Tibial artery (tissue), 4 donors: ENCODE measurements around the gene UBR3.

Source experiments
- DNase-seq, 2 donors: peaks; one replicate each; pipeline ENCODE4 v3.0.0-alpha.2; 2019
- H3K27ac ChIP-seq, 2 donors: fragments of 200-600 bp; sonication (generic) in 1 of 2; 1 replicate in 1 of 2; 2 replicates in 1 of 2; pipeline ENCODE4 v1.5.1; 2018 to 2019; ENCODE audit warnings: mild to moderate bottlenecking in 1 of 2
- H3K27me3 ChIP-seq, 2 donors: fragments of 200-600 bp; sonication (generic) in 1 of 2; one replicate each; pipeline versions ENCODE4 v1.5.1 to v1.6.0; 2016 to 2019
- H3K36me3 ChIP-seq, 3 donors: fragments of 200-600 bp; sonication (generic) in 2 of 3; one replicate each; pipeline ENCODE4 v1.5.1; 2016 to 2019; ENCODE audit warnings: mild to moderate bottlenecking in 2 of 3
- H3K4me1 ChIP-seq, 4 donors: fragments of 200-600 bp; sonication (generic) in 2 of 4; 1 replicate in 3 of 4; 2 replicates in 1 of 4; pipeline ENCODE4 v1.5.1; 2016 to 2019
- H3K4me3 ChIP-seq, 2 donors: fragments of 200-600 bp; sonication (generic) in 1 of 2; 1 replicate in 1 of 2; 2 replicates in 1 of 2; pipeline ENCODE4 v1.5.1; 2018 to 2019; ENCODE audit warnings: mild to moderate bottlenecking in 2 of 2
- H3K9me3 ChIP-seq, 3 donors: fragments of 200-600 bp; sonication (generic) in 1 of 3; one replicate each; pipeline ENCODE4 v1.5.1; 2016 to 2019
- CTCF ChIP-seq, 2 experiments: fragments of 200-600 bp in 1 of 2; fragments of 450-650 bp in 1 of 2; IDR thresholded peaks; one replicate each; pipeline ENCODE4 v1.5.1; 2017 to 2019; ENCODE audit warnings: antibody characterized with exemption in 2 of 2, mild to moderate bottlenecking in 1 of 2, moderate library complexity in 1 of 2
- intact Hi-C: fragments of 100-400 bp; cut with DNase I; formaldehyde crosslinking; loops from one replicate; pipeline ENCODE4 v1.15.0; 2023; ENCODE audit warnings: low total_unique reads

The UBR3 gene

GRCh38 chr2:169827272-169828140 lies at the start of gene UBR3:
TSS of gene UBR3 (plus strand) at chr2:169827454. CDS start at chr2:169827508, 54 bp downstream.
- intact Hi-C loops: loop anchor here (5.0 to 10.0 kb wide), 3 partner anchors 100 to 1697 kb away; partner anchors contain the start of gene CYBRD1
- H3K4me1 ChIP-seq: peaks cover 0 to 66% (median 46%) of the 10 kb centered on the region in 4 donors
- no peak for TF ChIP-seq CTCF (IDR thresholded peaks at IDR 0.05)

GRCh38 chr2:169778446-169778845 lies 48.8 kb upstream of the UBR3 start:
- H3K4me1 ChIP-seq: peaks cover 0 to 6% (median 0%) of the 10 kb centered on the region in 4 donors
- intact Hi-C loops: no loop called here
- no peak overlapping the region for H3K27ac ChIP-seq
- DNase-seq: no peak
- TF ChIP-seq CTCF (IDR thresholded peaks at IDR 0.05): no peak
- H3K9me3 ChIP-seq: no peaks in the 10 kb centered on the region
- H3K36me3 ChIP-seq: no peaks in the 10 kb centered on the region
- H3K4me3 ChIP-seq: no peak overlapping the region
- H3K27me3 ChIP-seq: no peaks in the 10 kb centered on the region

More at GRCh38 chr2:169827272-169828140, at the start of gene UBR3:
- no peaks in the 10 kb centered on the region for H3K27me3 ChIP-seq
- no peaks in the 10 kb centered on the region for H3K9me3 ChIP-seq
- no peaks in the 10 kb centered on the region for H3K36me3 ChIP-seq
- H3K4me3 ChIP-seq: peak within 1 kb of the TSS; percentile 74 to 75
- peak within 1 kb of the TSS; percentile 79 to 83 for H3K27ac ChIP-seq
- DNase-seq: peak; percentile 92 to 97

GRCh38 chr2:169781249-169782013 lies 45.8 kb upstream of the UBR3 start:
- Histone ChIP-seq H3K4me1 (no peaks in the 10 kb centered on the region), H3K4me3 (no peak overlapping the region), H3K27ac (no peak overlapping the region), H3K36me3 (no peaks in the 10 kb centered on the region), H3K27me3 (no peaks in the 10 kb centered on the region), H3K9me3 (no peaks in the 10 kb centered on the region)
- no peak for TF ChIP-seq CTCF (IDR thresholded peaks at IDR 0.05)
- DNase-seq: no peak
- intact Hi-C loops: no loop called here

GRCh38 chr2:169782513-169782912 lies 44.7 kb upstream of the UBR3 start:
- no peak for DNase-seq
- Histone ChIP-seq H3K9me3 (no peaks in the 10 kb centered on the region), H3K36me3 (no peaks in the 10 kb centered on the region), H3K27me3 (no peaks in the 10 kb centered on the region), H3K4me3 (no peak overlapping the region), H3K27ac (no peak overlapping the region), H3K4me1 (no peaks in the 10 kb centered on the region)
- intact Hi-C loops: no loop called here
- TF ChIP-seq CTCF (IDR thresholded peaks at IDR 0.05): no peak

GRCh38 chr2:169790581-169790980 lies 36.7 kb upstream of the UBR3 start:
- Histone ChIP-seq H3K36me3 (no peaks in the 10 kb centered on the region), H3K27me3 (no peaks in the 10 kb centered on the region), H3K27ac (no peak overlapping the region), H3K4me1 (peaks cover 0 to 5% (median 2%) of the 10 kb centered on the region in 4 donors), H3K9me3 (no peaks in the 10 kb centered on the region), H3K4me3 (no peak overlapping the region)
- intact Hi-C loops: loop anchor here (10.0 kb wide), 1 partner anchor 96 kb away; the partner anchor contains the start of genes CFAP210 and PHOSPHO2
- DNase-seq: no peak
- TF ChIP-seq CTCF (IDR thresholded peaks at IDR 0.05): no peak
